Cardiac fibroblast (primary cell): ENCODE results near the gene TARS3.

Source experiments
- DNase-seq, 2 donors: peaks; one replicate each; pipeline versions ENCODE4 v3.0.0 to v3.0.0-alpha.2; 2010; ENCODE audit warnings: low read depth in 2 of 2
- H3K4me3 ChIP-seq, 2 donors: replicated peaks in 1 of 2; 1 replicate in 1 of 2; 2 replicates in 1 of 2; pipeline ENCODE4 v1.5.1; 2011; ENCODE audit warnings: low read depth in 2 of 2, low read length in 2 of 2, mild to moderate bottlenecking in 2 of 2, moderate library complexity in 1 of 2
- TF ChIP-seq, protein P1 (sequence below): IDR thresholded peaks from one replicate; pipeline ENCODE4 v1.5.1; 2011; ENCODE audit warnings: low read depth, mild to moderate bottlenecking, low read length, inconsistent platforms

Gene TARS3

DNA sequence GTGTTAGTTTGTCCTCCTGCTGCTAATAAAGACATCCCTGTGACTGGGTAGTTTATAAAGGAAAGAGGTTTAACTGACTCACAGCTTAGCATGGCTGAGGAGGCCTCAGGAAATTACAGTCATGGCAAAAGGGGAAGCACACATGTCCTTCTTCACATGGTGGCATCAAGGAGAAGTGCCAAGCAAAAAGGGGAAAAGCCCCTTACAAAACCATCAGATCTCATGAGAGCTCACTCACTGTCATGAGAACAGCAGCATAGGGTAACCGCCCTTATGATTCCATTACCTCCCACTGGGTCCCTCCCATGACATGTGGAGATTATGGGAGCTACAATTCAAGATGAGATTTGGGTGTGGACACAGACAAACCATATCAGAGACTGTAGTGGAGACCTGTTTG lies 99.1 kb downstream of the TARS3 start:
- H3K4me3 ChIP-seq = no peak overlapping the region
- TF ChIP-seq, protein P1, sequence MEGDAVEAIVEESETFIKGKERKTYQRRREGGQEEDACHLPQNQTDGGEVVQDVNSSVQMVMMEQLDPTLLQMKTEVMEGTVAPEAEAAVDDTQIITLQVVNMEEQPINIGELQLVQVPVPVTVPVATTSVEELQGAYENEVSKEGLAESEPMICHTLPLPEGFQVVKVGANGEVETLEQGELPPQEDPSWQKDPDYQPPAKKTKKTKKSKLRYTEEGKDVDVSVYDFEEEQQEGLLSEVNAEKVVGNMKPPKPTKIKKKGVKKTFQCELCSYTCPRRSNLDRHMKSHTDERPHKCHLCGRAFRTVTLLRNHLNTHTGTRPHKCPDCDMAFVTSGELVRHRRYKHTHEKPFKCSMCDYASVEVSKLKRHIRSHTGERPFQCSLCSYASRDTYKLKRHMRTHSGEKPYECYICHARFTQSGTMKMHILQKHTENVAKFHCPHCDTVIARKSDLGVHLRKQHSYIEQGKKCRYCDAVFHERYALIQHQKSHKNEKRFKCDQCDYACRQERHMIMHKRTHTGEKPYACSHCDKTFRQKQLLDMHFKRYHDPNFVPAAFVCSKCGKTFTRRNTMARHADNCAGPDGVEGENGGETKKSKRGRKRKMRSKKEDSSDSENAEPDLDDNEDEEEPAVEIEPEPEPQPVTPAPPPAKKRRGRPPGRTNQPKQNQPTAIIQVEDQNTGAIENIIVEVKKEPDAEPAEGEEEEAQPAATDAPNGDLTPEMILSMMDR = no peak
- DNase-seq = no peak

DNA sequence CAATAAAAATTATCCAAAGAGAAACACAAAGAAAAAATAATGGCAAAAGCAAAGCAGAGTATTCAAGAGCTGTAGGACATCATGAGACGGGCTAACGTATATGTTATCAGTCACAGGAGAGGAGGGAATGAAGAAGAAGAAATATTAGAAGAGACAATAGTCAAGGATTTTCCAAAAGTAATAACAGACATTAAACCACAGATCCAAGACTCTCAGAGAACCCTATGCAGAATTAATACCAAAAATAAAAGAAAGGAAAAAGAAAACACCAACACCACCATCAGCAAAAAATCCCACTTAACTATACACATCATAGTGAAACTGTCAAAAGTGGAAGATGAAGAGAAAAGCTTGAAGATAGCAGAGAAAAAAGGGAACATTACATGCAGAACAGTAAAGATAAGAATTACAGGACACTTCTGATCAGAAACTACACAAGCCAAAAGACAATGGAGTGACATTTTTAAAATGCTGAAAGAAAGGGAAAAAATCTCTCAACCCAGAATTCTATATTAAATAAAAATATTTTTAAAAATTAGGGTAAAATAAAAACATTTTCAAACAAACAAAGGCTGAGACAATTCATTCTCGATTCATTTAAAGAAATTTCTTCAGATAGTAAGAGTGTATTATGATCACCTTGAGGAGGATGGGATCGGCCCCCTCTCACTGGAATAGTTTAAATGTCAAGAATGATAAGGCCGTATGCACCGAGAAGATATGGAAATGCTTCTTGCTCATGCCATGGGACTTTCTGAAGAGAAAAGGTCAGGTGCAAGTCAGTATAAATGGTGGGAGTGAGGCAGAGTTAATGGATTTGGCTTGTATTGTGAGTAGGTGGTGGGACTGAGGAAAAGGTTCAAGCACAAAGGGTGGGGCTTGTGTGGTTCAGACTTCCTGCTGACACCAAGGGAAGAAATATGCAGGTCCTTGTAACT lies 100.6 kb downstream of the TARS3 start:
- H3K4me3 ChIP-seq = no peak overlapping the region
- TF ChIP-seq, protein P1 = no peak
- no peak for DNase-seq

DNA sequence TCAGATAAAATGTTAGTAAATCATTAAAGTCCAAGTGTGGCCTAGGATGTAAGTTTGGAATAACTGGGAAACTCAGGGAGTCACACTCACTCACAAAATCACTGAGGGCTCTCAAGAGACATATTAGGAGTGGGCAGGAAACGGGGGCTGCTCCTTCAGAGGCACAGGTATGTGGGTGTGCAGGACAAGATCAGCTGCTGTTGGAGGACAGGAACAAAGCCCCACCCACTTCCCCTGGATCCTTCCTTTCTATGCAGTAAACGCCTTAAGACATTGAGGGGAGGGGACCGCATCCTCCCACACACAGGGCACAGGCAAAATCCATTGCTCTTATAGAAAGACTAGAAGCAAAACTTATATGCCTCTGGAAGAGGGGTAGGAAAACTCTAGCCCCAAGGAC lies 102.3 kb downstream of the TARS3 start:
- DNase-seq = no peak
- no peak overlapping the region for H3K4me3 ChIP-seq
- TF ChIP-seq, protein P1 = no peak

DNA sequence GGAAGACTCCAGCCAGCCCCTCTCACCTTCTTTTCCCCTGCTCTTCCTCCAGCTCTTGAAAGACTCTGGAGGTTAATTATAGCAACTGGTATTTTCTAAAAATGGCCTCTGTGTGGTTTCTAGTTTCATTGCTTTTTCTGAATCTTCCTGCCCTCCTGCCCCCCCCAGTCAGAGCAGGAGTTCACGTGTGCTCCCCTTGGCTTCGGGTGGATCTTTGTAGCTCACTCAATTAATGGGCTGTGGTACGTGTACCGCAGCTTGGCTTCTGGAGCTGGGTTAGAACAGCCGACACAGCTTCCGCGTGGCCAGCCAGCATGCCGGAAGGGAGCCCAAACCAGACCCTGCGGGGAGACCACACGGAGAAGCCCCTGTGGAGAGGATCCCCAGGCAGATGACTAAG lies 103.6 kb downstream of the TARS3 start:
- no peak for DNase-seq
- no peak overlapping the region for H3K4me3 ChIP-seq
- TF ChIP-seq, protein P1 = no peak

DNA sequence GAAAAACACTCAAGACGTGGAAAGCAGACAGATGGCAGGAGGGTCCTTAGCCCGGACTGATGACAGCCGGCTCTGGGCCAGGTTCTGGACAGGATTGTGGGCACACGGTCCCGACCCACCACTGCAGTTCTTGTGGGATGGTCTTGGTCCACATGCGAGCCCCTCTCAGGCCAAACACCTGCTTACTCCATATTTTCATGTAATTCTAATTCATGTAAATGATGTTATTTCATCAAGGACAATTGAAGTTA lies 104.7 kb downstream of the TARS3 start:
- H3K4me3 ChIP-seq = no peak overlapping the region
- no peak for DNase-seq
- TF ChIP-seq, protein P1 = no peak

DNA sequence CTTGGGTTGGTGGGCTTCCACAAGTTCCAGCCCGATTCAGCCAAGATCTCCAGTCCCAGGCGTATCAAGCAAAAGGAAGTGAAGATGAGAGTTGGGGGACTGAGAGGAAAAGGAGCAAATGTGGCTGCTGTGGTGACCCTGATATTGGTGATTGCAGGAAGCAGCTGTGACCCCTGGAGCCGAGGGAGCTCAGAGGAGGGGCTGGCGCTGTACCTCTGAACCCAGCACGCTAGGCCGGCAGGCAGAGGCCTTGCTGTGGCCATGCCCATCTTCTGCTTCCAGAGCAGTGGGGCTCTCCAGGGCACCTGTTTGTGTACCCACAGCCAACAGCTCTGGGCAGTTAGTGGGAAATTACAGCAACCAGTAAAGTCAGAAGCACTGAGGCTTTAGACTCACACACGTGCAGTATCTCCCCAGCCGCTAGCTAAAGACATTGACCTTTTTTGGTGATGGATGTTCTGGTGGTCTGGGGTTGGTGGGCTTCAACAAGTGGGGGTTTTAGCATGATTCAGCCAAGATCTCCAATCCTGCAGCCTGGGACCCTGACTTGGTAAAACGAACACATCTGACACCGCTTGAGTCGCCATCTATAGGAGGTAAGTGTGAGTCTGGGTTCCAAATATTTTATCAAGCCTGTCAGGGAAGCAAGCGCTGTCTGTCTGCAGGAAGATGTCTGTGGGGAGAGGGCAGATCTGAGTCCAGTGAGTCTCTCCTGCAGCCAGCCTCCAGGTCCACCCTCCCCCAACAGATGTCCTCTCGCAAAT lies 105.2 kb downstream of the TARS3 start:
- no peak overlapping the region for H3K4me3 ChIP-seq
- TF ChIP-seq, protein P1 = no peak
- no peak for DNase-seq
